Natural killer cell treated with Interleukin-12 subunit alpha and Interleukin-12 subunit beta and Interleukin-15 and Interleukin-18, amount 100 ng/mL, for 72 hours (primary cell): ENCODE data around the gene SOX9. TPM values are rescaled to one million over a fixed set of nuclear protein-coding genes. Genes with fewer than 3 reads are reported as not detected.

ENCODE experiments used
- ATAC-seq, 2 donors: fragments of 150-1000 bp; cut with Tn5 transposase in 1 of 2; sonication (Bioruptor Pico), chemical (Tn5 transposase) in 1 of 2; 2 replicates each; pipeline ENCODE4 v1.10.0; 2021
- DNase-seq: peaks from one replicate; pipeline ENCODE4 v3.0.0; 2022; ENCODE audit warnings: low spot score
- H3K27ac Mint-ChIP-seq, 2 donors: 1 replicate in 1 of 2; 2 replicates in 1 of 2; pipeline ENCODE4 v1.8.0; 2022; ENCODE audit warnings: mixed read lengths in 2 of 2, mild to moderate bottlenecking in 1 of 2, moderate library complexity in 1 of 2
- H3K27me3 Mint-ChIP-seq, 2 donors: 1 replicate in 1 of 2; 2 replicates in 1 of 2; pipeline ENCODE4 v1.8.0; 2022; ENCODE audit warnings: mixed read lengths in 2 of 2
- H3K36me3 Mint-ChIP-seq: one replicate; pipeline ENCODE4 v1.8.0; 2022; ENCODE audit warnings: mixed read lengths
- H3K4me1 Mint-ChIP-seq, 2 donors: 1 replicate in 1 of 2; 2 replicates in 1 of 2; pipeline ENCODE4 v1.8.0; 2022; ENCODE audit warnings: low read depth in 2 of 2, mixed read lengths in 2 of 2, mild to moderate bottlenecking in 1 of 2
- H3K4me3 Mint-ChIP-seq: one replicate; pipeline ENCODE4 v1.8.0; 2022; ENCODE audit warnings: mixed read lengths
- H3K9me3 Mint-ChIP-seq: 2 replicates; pipeline ENCODE4 v1.8.0; 2022; ENCODE audit warnings: mixed read lengths
- total RNA-seq, 2 donors: library from RNA; stranded (reverse); gene quantifications; one replicate each; pipeline ENCODE4 v1.2.3, GENCODE V29; 2022

Gene SOX9
- total RNA-seq, 2 donors from 2014 or later = not detected

- peaks cover 0 to 2% of the 10 kb centered on the region in 2 donors for H3K27me3 Mint-ChIP-seq
- no peaks in the 10 kb centered on the region for H3K36me3 Mint-ChIP-seq
- H3K4me3 Mint-ChIP-seq = no peak overlapping the region
- no peaks in the 10 kb centered on the region for H3K4me1 Mint-ChIP-seq
- ATAC-seq = no peak
- peaks cover 4% of the 10 kb centered on the region for H3K9me3 Mint-ChIP-seq
- no peak overlapping the region for H3K27ac Mint-ChIP-seq
- no peak for DNase-seq
These were observed 49.0 kb downstream of the SOX9 start for GRCh38 chr17:72169823-72170222.

- H3K27ac Mint-ChIP-seq = no peak overlapping the region
- ATAC-seq = no peak
- H3K36me3 Mint-ChIP-seq = no peaks in the 10 kb centered on the region
- H3K9me3 Mint-ChIP-seq = peaks cover 4% of the 10 kb centered on the region
- no peak for DNase-seq
- H3K4me1 Mint-ChIP-seq = no peaks in the 10 kb centered on the region
- peaks cover under 1 to 2% of the 10 kb centered on the region in 2 donors for H3K27me3 Mint-ChIP-seq
- no peak overlapping the region for H3K4me3 Mint-ChIP-seq
These were observed 51.2 kb downstream of the SOX9 start for GRCh38 chr17:72171703-72172667.

- Mint-ChIP-seq H3K36me3 (no peaks in the 10 kb centered on the region), H3K27me3 (peaks cover 6 to 7% of the 10 kb centered on the region in 2 donors), H3K4me1 (no peaks in the 10 kb centered on the region), H3K9me3 (no peaks in the 10 kb centered on the region), H3K27ac (no peak overlapping the region), H3K4me3 (no peak overlapping the region)
- ATAC-seq (no peak), DNase-seq (no peak)
These were observed 52.8 kb downstream of the SOX9 start for GRCh38 chr17:72173499-72174116.

GRCh38 chr17:72175263-72175662, 54.4 kb downstream of the SOX9 start:
- Mint-ChIP-seq H3K4me3 (no peak overlapping the region), H3K27me3 (peaks cover 6 to 7% of the 10 kb centered on the region in 2 donors), H3K36me3 (no peaks in the 10 kb centered on the region), H3K9me3 (no peaks in the 10 kb centered on the region), H3K4me1 (no peaks in the 10 kb centered on the region), H3K27ac (no peak overlapping the region)
- DNase-seq = no peak
- no peak for ATAC-seq
